ENCODE measurements around the gene ATP13A3. TPM values are rescaled to one million over a fixed set of nuclear protein-coding genes. Genes with fewer than 3 reads are reported as not detected.

ATP13A3 gene
- total and polyA plus RNA-seq, 11 donors, result 26.6 to 237 (median 105) TPM

GRCh38 chr3:194382196-194382891 lies 104.5 kb downstream of the ATP13A3 start:
- no peaks in the 10 kb centered on the region for H3K36me3 ChIP-seq
- no peaks in the 10 kb centered on the region for H3K4me1 ChIP-seq
- intact Hi-C loops (cut with DNase I), result no loop called here
- no peak overlapping the region for H3K4me3 ChIP-seq
- DNase-seq (no peak), ATAC-seq (no peak)
- H3K9me3 ChIP-seq, result no peaks in the 10 kb centered on the region
- no peak overlapping the region for H3K27ac ChIP-seq
- TF ChIP-seq CTCF (IDR thresholded peaks at IDR 0.05) (no peak), POLR2A (IDR thresholded peaks at IDR 0.05) (no peak)
- H3K27me3 ChIP-seq, result peaks cover 0 to 17% (median 4%) of the 10 kb centered on the region in 9 donors
- 72 to 83% (median 83%) methylated on average over 18 to 20 of the region's 20 CpGs for WGBS, 4 donors

- Histone ChIP-seq H3K27me3 (peaks cover 0 to 17% (median 4%) of the 10 kb centered on the region in 9 donors), H3K9me3 (no peaks in the 10 kb centered on the region), H3K4me3 (no peak overlapping the region), H3K4me1 (no peaks in the 10 kb centered on the region), H3K27ac (no peak overlapping the region), H3K36me3 (no peaks in the 10 kb centered on the region)
- intact Hi-C loops (cut with DNase I), result no loop called here
- 49 to 68% (median 52%) methylated on average over 16 to 17 of the region's 17 CpGs for WGBS, 4 donors
- DNase-seq (no peak), ATAC-seq (peak in 1 of 4 donors; percentile 31)
- TF ChIP-seq POLR2A (IDR thresholded peaks at IDR 0.05) (no peak), CTCF (IDR thresholded peaks at IDR 0.05) (no peak)
These were observed 105.3 kb downstream of the ATP13A3 start for GRCh38 chr3:194381460-194381875.

GRCh38 chr3:194380326-194380725 lies 106.5 kb downstream of the ATP13A3 start:
- Histone ChIP-seq H3K4me1 (no peaks in the 10 kb centered on the region), H3K9me3 (no peaks in the 10 kb centered on the region), H3K4me3 (no peak overlapping the region), H3K27me3 (peaks cover 0 to 23% (median 0%) of the 10 kb centered on the region in 9 donors), H3K36me3 (no peaks in the 10 kb centered on the region), H3K27ac (no peak overlapping the region)
- ATAC-seq (no peak), DNase-seq (no peak)
- 76 to 85% (median 83%) methylated on average over 7 of the region's 7 CpGs for WGBS, 4 donors
- intact Hi-C loops (cut with DNase I), result no loop called here
- TF ChIP-seq CTCF (IDR thresholded peaks at IDR 0.05) (no peak), POLR2A (IDR thresholded peaks at IDR 0.05) (no peak)

- 83 to 87% (median 86%) methylated on average over 9 of the region's 9 CpGs for WGBS, 4 donors
- no peak for ATAC-seq
- H3K4me1 ChIP-seq, result no peaks in the 10 kb centered on the region
- DNase-seq, result no peak
- no peak for TF ChIP-seq POLR2A (IDR thresholded peaks at IDR 0.05)
- TF ChIP-seq CTCF (IDR thresholded peaks at IDR 0.05), result no peak
- no peaks in the 10 kb centered on the region for H3K36me3 ChIP-seq
- no peaks in the 10 kb centered on the region for H3K9me3 ChIP-seq
- intact Hi-C loops (cut with DNase I), result no loop called here
- H3K4me3 ChIP-seq, result no peak overlapping the region
- H3K27me3 ChIP-seq, result peaks cover 0 to 23% (median 0%) of the 10 kb centered on the region in 9 donors
- no peak overlapping the region for H3K27ac ChIP-seq
These were observed 107.2 kb downstream of the ATP13A3 start for GRCh38 chr3:194379651-194380050.

Measured in heart left ventricle (tissue), 16 donors.